OCI-LY7 (cell line): Measurements from ENCODE around the gene ITGB8. TPM values are rescaled to one million over a fixed set of nuclear protein-coding genes. Genes with fewer than 3 reads are reported as not detected.

Source experiments
- BruUV-seq: library from RNA; stranded (reverse); fragments of 400-500 nt; replicated peaks from 2 replicates; lab custom pipeline; 2021; lab: Mats Ljungman, UMichigan
- CTCF ChIA-PET: fragments of 300-600 bp; sonication (Branson Sonifier 250); formaldehyde crosslinking; loops from one replicate; lab custom pipeline; 2022; ENCODE audit warnings: antibody characterized with exemption; ENCODE audit not compliant: unreplicated experiment; lab: Charles Lee
- POLR2A ChIA-PET: fragments of 300-600 bp; sonication (Branson Sonifier 250); formaldehyde crosslinking; loops from one replicate; lab custom pipeline; 2022; ENCODE audit warnings: antibody characterized with exemption; lab: Charles Lee
- DNase-seq: peaks from one replicate; pipeline ENCODE4 v3.0.0-alpha.2; 2015; ENCODE audit warnings: low spot score
- H2AFZ ChIP-seq: fragments of 200-600 bp; sonication (generic), shearing (Covaris generic); 2 replicates; pipeline ENCODE4 v1.6.1; 2014; ENCODE audit warnings: mild to moderate bottlenecking, antibody characterized with exemption, low read length, moderate library complexity
- H3K27ac ChIP-seq: fragments of 200-600 bp; sonication (generic); 2 replicates; pipeline ENCODE4 v1.5.1; 2014; ENCODE audit warnings: mixed run types, low read depth, mild to moderate bottlenecking, moderate library complexity, low read length, inconsistent platforms; ENCODE audit not compliant: poor library complexity, severe bottlenecking
- H3K36me3 ChIP-seq: fragments of 200-600 bp; sonication (generic); 2 replicates; pipeline ENCODE4 v1.6.1; 2014; ENCODE audit warnings: mild to moderate bottlenecking, antibody characterized with exemption, low read length, moderate library complexity, mixed read lengths; ENCODE audit not compliant: insufficient read depth
- H3K4me1 ChIP-seq: fragments of 200-600 bp; sonication (generic); 2 replicates; pipeline ENCODE4 v1.5.1; 2014; ENCODE audit warnings: mild to moderate bottlenecking, low read length; ENCODE audit not compliant: insufficient read depth, poor library complexity, severe bottlenecking
- H3K4me2 ChIP-seq: fragments of 200-600 bp; sonication (generic); 2 replicates; pipeline ENCODE4 v1.6.1; 2014; ENCODE audit warnings: mild to moderate bottlenecking, low read length
- H3K4me3 ChIP-seq: fragments of 200-600 bp; sonication (generic); 2 replicates; pipeline ENCODE4 v1.5.1; 2014; ENCODE audit warnings: mild to moderate bottlenecking, low read depth, low read length; ENCODE audit not compliant: poor library complexity, severe bottlenecking
- H3K79me2 ChIP-seq: fragments of 200-600 bp; sonication (generic); 2 replicates; pipeline ENCODE4 v1.6.1; 2016; ENCODE audit warnings: low read depth, mild to moderate bottlenecking, low read length, moderate library complexity, mixed read lengths; ENCODE audit not compliant: insufficient read depth
- H3K9me2 ChIP-seq: fragments of 200-600 bp; sonication (generic); 2 replicates; pipeline ENCODE4 v1.6.1; 2016; ENCODE audit warnings: mild to moderate bottlenecking, low read length, mixed read lengths; ENCODE audit not compliant: insufficient read depth
- H3K9me3 ChIP-seq: fragments of 200-600 bp; sonication (generic); 2 replicates; pipeline ENCODE4 v1.6.1; 2014; ENCODE audit warnings: mild to moderate bottlenecking, mixed run types, low read length, mixed read lengths
- H4K20me1 ChIP-seq: fragments of 200-600 bp; sonication (generic); 2 replicates; pipeline ENCODE4 v1.6.1; 2014; ENCODE audit warnings: mild to moderate bottlenecking, antibody characterized with exemption, low read length, moderate library complexity, mixed read lengths; ENCODE audit not compliant: insufficient read depth
- CTCF ChIP-seq: fragments of 200-600 bp; sonication (generic); conservative IDR thresholded peaks from 2 replicates; pipeline ENCODE4 v1.5.1; 2014; ENCODE audit warnings: mild to moderate bottlenecking, antibody characterized with exemption, low read length, moderate library complexity, mixed read lengths
- EZH2phosphoT487 ChIP-seq: fragments of 200-600 bp; sonication (generic); IDR thresholded peaks from 2 replicates; pipeline ENCODE4 v1.6.1; 2018; ENCODE audit warnings: low read depth, borderline replicate concordance, mild to moderate bottlenecking, mixed run types, antibody characterized with exemption, low read length, moderate library complexity, mixed read lengths
- intact Hi-C: fragments of 100-400 bp; cut with micrococcal nuclease; formaldehyde crosslinking; loops from one replicate; pipeline ENCODE4 v1.10.0; 2022; ENCODE audit not compliant: unreplicated experiment
- total RNA-seq, 2 experiments: library from RNA; depleted of rRNA in 1 of 2; stranded (reverse); fragments of >200 nt in 1 of 2; shearing (Covaris generic) in 1 of 2; gene quantifications; 2 replicates each; pipeline ENCODE4 v1.2.3, GENCODE V29; 2014 to 2022

ITGB8 gene
- total RNA-seq, 2 experiments from 2014 or later = not detected

DNA sequence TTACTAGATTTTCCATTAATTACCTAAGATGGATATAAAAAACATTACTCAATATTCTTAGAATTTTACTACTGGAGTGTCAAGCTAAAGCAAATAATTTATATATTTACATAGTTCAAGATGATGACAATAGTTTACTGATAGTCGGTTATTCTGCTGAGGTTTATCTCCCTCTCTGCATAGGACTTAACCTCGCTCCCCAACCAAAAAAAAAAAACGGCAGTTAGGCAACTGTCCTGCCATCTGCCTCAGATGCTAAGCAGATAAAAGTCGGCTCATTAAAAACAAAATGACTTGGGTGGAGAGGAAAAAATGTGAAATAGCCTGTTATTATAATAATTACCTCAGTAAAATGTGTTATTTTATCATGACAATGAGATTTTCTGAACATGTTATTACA, 14.0 kb upstream of the ITGB8 start:
- no peak overlapping the region for H2AFZ ChIP-seq
- CTCF ChIA-PET = no interaction called here
- no peaks in the 10 kb centered on the region for H3K36me3 ChIP-seq
- TF ChIP-seq CTCF = no peak
- TF ChIP-seq EZH2phosphoT487 = no peak
- H4K20me1 ChIP-seq = no peaks in the 10 kb centered on the region
- intact Hi-C loops = no loop called here
- H3K4me1 ChIP-seq = no peaks in the 10 kb centered on the region
- no peak overlapping the region for H3K4me2 ChIP-seq
- no peaks in the 10 kb centered on the region for H3K9me3 ChIP-seq
- no peak for DNase-seq
- no peak overlapping the region for H3K4me3 ChIP-seq
- H3K79me2 ChIP-seq = no peaks in the 10 kb centered on the region
- no peaks in the 10 kb centered on the region for H3K9me2 ChIP-seq
- POLR2A ChIA-PET = interaction anchor here (0.7 to 1.0 kb wide), 5 partner anchors 16 to 363 kb away, joined by 3 to 6 read pairs (median 5); no protein-coding TSS in a partner anchor
- no peak overlapping the region for H3K27ac ChIP-seq
- no TSS peak for BruUV-seq

- H3K27ac ChIP-seq = no peak overlapping the region
- H3K79me2 ChIP-seq = no peaks in the 10 kb centered on the region
- H3K9me3 ChIP-seq = no peaks in the 10 kb centered on the region
- H3K9me2 ChIP-seq = no peaks in the 10 kb centered on the region
- ChIA-PET CTCF (no interaction called here), POLR2A (no interaction called here)
- H3K4me3 ChIP-seq = no peak overlapping the region
- no peaks in the 10 kb centered on the region for H4K20me1 ChIP-seq
- H2AFZ ChIP-seq = no peak overlapping the region
- no peaks in the 10 kb centered on the region for H3K36me3 ChIP-seq
- BruUV-seq = no TSS peak
- H3K4me2 ChIP-seq = no peak overlapping the region
- H3K4me1 ChIP-seq = no peaks in the 10 kb centered on the region
- no peak for DNase-seq
- intact Hi-C loops = no loop called here
- TF ChIP-seq EZH2phosphoT487 = no peak
- no peak for TF ChIP-seq CTCF
Observed at GRCh38 chr7:20317413-20317812, 13.3 kb upstream of the ITGB8 start.

- Histone ChIP-seq H4K20me1 (no peaks in the 10 kb centered on the region), H2AFZ (no peak overlapping the region), H3K4me3 (no peak overlapping the region), H3K27ac (no peak overlapping the region), H3K79me2 (no peaks in the 10 kb centered on the region), H3K4me2 (no peak overlapping the region), H3K36me3 (no peaks in the 10 kb centered on the region), H3K9me2 (no peaks in the 10 kb centered on the region), H3K4me1 (no peaks in the 10 kb centered on the region), H3K9me3 (no peaks in the 10 kb centered on the region)
- ChIA-PET CTCF (no interaction called here), POLR2A (interaction anchor here (0.8 kb wide), 1 partner anchor 543 kb away, joined by 4 read pairs; no protein-coding TSS in a partner anchor)
- no TSS peak for BruUV-seq
- intact Hi-C loops = no loop called here
- DNase-seq = no peak
- TF ChIP-seq CTCF (no peak), EZH2phosphoT487 (no peak)
Observed at GRCh38 chr7:20318933-20319332, 11.8 kb upstream of the ITGB8 start.
